GM12892 (cell line): ENCODE results near the gene CWC22.

ENCODE experiments used
- DNase-seq: peaks from one replicate; pipeline ENCODE4 v3.0.0; 2011; ENCODE audit not compliant: insufficient read length
- FAIRE-seq: peaks from 2 replicates; lab custom pipeline; 2011; peaks lifted over from hg19 to GRCh38; lab: Jason Lieb, UNC
- POLR2A ChIP-seq: IDR thresholded peaks from 2 replicates; pipeline ENCODE4 v1.6.1; 2011; ENCODE audit warnings: low read depth, low read length, control low read depth
- POLR2AphosphoS5 ChIP-seq: IDR thresholded peaks from 2 replicates; pipeline ENCODE4 v1.6.1; 2011; ENCODE audit warnings: low read depth, low read length, control low read depth
- TAF1 ChIP-seq: IDR thresholded peaks from 2 replicates; pipeline ENCODE4 v1.6.1; 2011; ENCODE audit warnings: low read depth, mild to moderate bottlenecking, control low read depth, low read length, borderline replicate concordance

The CWC22 gene

GRCh38 chr2:179911569-179911968 is 95.5 kb downstream of the CWC22 start:
- no peak for FAIRE-seq
- TF ChIP-seq POLR2AphosphoS5 = no peak
- TF ChIP-seq TAF1 = no peak
- TF ChIP-seq POLR2A = no peak
- DNase-seq = no peak

GRCh38 chr2:179910735-179911113 is 96.4 kb downstream of the CWC22 start:
- DNase-seq (no peak), FAIRE-seq (no peak)
- TF ChIP-seq POLR2AphosphoS5 (no peak), POLR2A (no peak), TAF1 (no peak)

GRCh38 chr2:179909845-179910734 is 97.0 kb downstream of the CWC22 start:
- TF ChIP-seq POLR2AphosphoS5 (no peak), TAF1 (no peak), POLR2A (no peak)
- DNase-seq (no peak), FAIRE-seq (no peak)

- no peak for FAIRE-seq
- no peak for DNase-seq
- no peak for TF ChIP-seq POLR2A
- no peak for TF ChIP-seq TAF1
- no peak for TF ChIP-seq POLR2AphosphoS5
Measured at GRCh38 chr2:179900655-179901054, 106.4 kb downstream of the CWC22 start.

GRCh38 chr2:179899666-179900065 is 107.4 kb downstream of the CWC22 start:
- DNase-seq = no peak
- FAIRE-seq = no peak
- TF ChIP-seq POLR2AphosphoS5 (no peak), POLR2A (no peak), TAF1 (no peak)

- DNase-seq (no peak), FAIRE-seq (peak; percentile 30)
- no peak for TF ChIP-seq POLR2A
- no peak for TF ChIP-seq TAF1
- TF ChIP-seq POLR2AphosphoS5 = no peak
Measured at GRCh38 chr2:179898873-179899272, 108.2 kb downstream of the CWC22 start.
